Endothelial cell of umbilical vein (primary cell): ENCODE results near the gene HJV. TPM values are rescaled to one million over a fixed set of nuclear protein-coding genes. Genes with fewer than 3 reads are reported as not detected.
A peak's percentile ranks its signal among the peaks of the same experiment; 100 is the strongest.

Source experiments
- BruUV-seq: library from RNA; stranded (reverse); fragments of 400-500 nt; replicated peaks from 2 replicates; lab custom pipeline; 2021; lab: Mats Ljungman, UMichigan
- CTCF ChIA-PET: fragments of 300-600, 350-600 bp; sonication (Branson Sonifier 250); formaldehyde crosslinking; loops from one replicate; lab custom pipeline; 2021; ENCODE audit warnings: antibody characterized with exemption, inconsistent platforms; lab: Charles Lee
- POLR2A ChIA-PET: fragments of 300-600, 350-600 bp; sonication (Branson Sonifier 250); formaldehyde crosslinking; loops from one replicate; lab custom pipeline; 2021; ENCODE audit warnings: antibody characterized with exemption, inconsistent platforms; lab: Charles Lee
- DNase-seq: peaks from one replicate; pipeline ENCODE4 v3.0.0-alpha.2; 2011; ENCODE audit warnings: low read depth, low spot score
- FAIRE-seq: peaks from 2 replicates; lab custom pipeline; 2011; peaks lifted over from hg19 to GRCh38; lab: Jason Lieb, UNC
- H2AFZ ChIP-seq: 2 replicates; pipeline ENCODE4 v1.6.0; 2012; ENCODE audit warnings: low read depth, low read length, control low read depth, inconsistent platforms
- H3K27ac ChIP-seq: 2 replicates; pipeline ENCODE4 v1.5.1; 2011; ENCODE audit warnings: low read depth, mild to moderate bottlenecking, control low read depth, low read length, moderate library complexity; ENCODE audit not compliant: insufficient read depth
- H3K27me3 ChIP-seq, 2 experiments: 2 replicates each; pipeline versions ENCODE4 v1.6.0 to v1.6.1; 2011; ENCODE audit warnings: low read length in 2 of 2, mixed read lengths in 1 of 2; ENCODE audit not compliant: control insufficient read depth in 2 of 2, insufficient read depth in 2 of 2
- H3K36me3 ChIP-seq, 2 experiments: 2 replicates in 1 of 2; 3 replicates in 1 of 2; pipeline ENCODE4 v1.5.1; 2011; ENCODE audit warnings: low read length in 2 of 2, mild to moderate bottlenecking in 1 of 2, moderate library complexity in 1 of 2; ENCODE audit not compliant: control insufficient read depth in 2 of 2, insufficient read depth in 2 of 2; ENCODE audit errors: extremely low read depth in 1 of 2
- H3K4me1 ChIP-seq: 3 replicates; pipeline ENCODE4 v1.5.1; 2011; ENCODE audit warnings: mild to moderate bottlenecking, low read length; ENCODE audit not compliant: control insufficient read depth, insufficient read depth; ENCODE audit errors: extremely low read depth
- H3K4me2 ChIP-seq: 2 replicates; pipeline ENCODE4 v1.6.1; 2011; ENCODE audit warnings: low read length, control low read depth, mixed read lengths; ENCODE audit not compliant: insufficient read depth
- H3K4me3 ChIP-seq, 3 experiments: fragments of 200-600 bp in 1 of 3; sonication (generic), shearing (Covaris generic) in 1 of 3; replicated peaks in 1 of 3; 2 replicates each; pipeline ENCODE4 v1.5.1; 2011 to 2016; ENCODE audit warnings: control low read depth in 3 of 3, low read length in 3 of 3, mild to moderate bottlenecking in 2 of 3, inconsistent platforms in 1 of 3, low read depth in 1 of 3, moderate library complexity in 1 of 3; ENCODE audit not compliant: insufficient read depth in 1 of 3
- H3K79me2 ChIP-seq: 2 replicates; pipeline ENCODE4 v1.6.0; 2012; ENCODE audit warnings: low read length, inconsistent platforms; ENCODE audit not compliant: control insufficient read depth, insufficient read depth
- H3K9ac ChIP-seq: replicated peaks from 2 replicates; pipeline ENCODE3; 2011; ENCODE audit warnings: low read length, control low read depth; ENCODE audit not compliant: insufficient read depth; ENCODE audit errors: extremely low read depth
- H3K9me1 ChIP-seq: replicated peaks from 3 replicates; pipeline ENCODE4 v1.6.0; 2011; ENCODE audit warnings: mild to moderate bottlenecking, low read length; ENCODE audit not compliant: control insufficient read depth, insufficient read depth; ENCODE audit errors: extremely low read depth
- H3K9me3 ChIP-seq: replicated peaks from 2 replicates; pipeline ENCODE4 v1.5.1; 2012; ENCODE audit warnings: low read length, inconsistent platforms; ENCODE audit not compliant: control insufficient read depth, insufficient read depth
- H4K20me1 ChIP-seq: replicated peaks from 2 replicates; pipeline ENCODE3; 2011; ENCODE audit warnings: mild to moderate bottlenecking, low read length; ENCODE audit not compliant: control insufficient read depth, insufficient read depth; ENCODE audit errors: extremely low read depth
- EZH2 ChIP-seq: IDR thresholded peaks from 2 replicates; pipeline ENCODE4 v1.6.1; 2012; ENCODE audit warnings: borderline replicate concordance, low read depth, mild to moderate bottlenecking, moderate library complexity, low read length, inconsistent platforms; ENCODE audit not compliant: severe bottlenecking
- FOS ChIP-seq: IDR thresholded peaks from 2 replicates; pipeline ENCODE4 v1.6.1; 2011; ENCODE audit warnings: mild to moderate bottlenecking, low read length, moderate library complexity, borderline replicate concordance; ENCODE audit not compliant: insufficient read depth
- GATA2 ChIP-seq: IDR thresholded peaks from 2 replicates; pipeline ENCODE4 v1.7.0; 2011; ENCODE audit warnings: low read depth, mild to moderate bottlenecking, moderate library complexity, mixed read lengths, low read length; ENCODE audit not compliant: insufficient read length, insufficient read depth
- JUN ChIP-seq: IDR thresholded peaks from 2 replicates; pipeline ENCODE4 v1.6.1; 2011; ENCODE audit warnings: borderline replicate concordance, low read depth; ENCODE audit not compliant: insufficient read length, insufficient read depth
- MYC ChIP-seq: IDR thresholded peaks from one replicate; pipeline ENCODE4 v1.6.1; 2011; ENCODE audit warnings: mild to moderate bottlenecking, low read depth, low read length
- POLR2A ChIP-seq: IDR thresholded peaks from 2 replicates; pipeline ENCODE4 v1.6.1; 2012; ENCODE audit warnings: low read depth, mild to moderate bottlenecking, control low read depth, low read length
- POLR2AphosphoS5 ChIP-seq: IDR thresholded peaks from 2 replicates; pipeline ENCODE4 v1.6.1; 2012; ENCODE audit warnings: low read depth, mild to moderate bottlenecking, control low read depth, low read length, moderate library complexity; ENCODE audit not compliant: insufficient read depth
- dilution Hi-C: fragments of 300-500 bp; cut with MboI; formaldehyde crosslinking; loops from one replicate; pipeline ENCODE4 v1.15.0; 2019; ENCODE audit warnings: low sequenced_read_pairs; ENCODE audit not compliant: extremely low pct_ligation_motif_present
- intact Hi-C: fragments of 100-400 bp; cut with micrococcal nuclease; formaldehyde crosslinking; loops from one replicate; pipeline ENCODE4 v1.10.0; 2022
- polyA plus RNA-seq, 4 experiments: library from polyadenylated mRNA; depleted of rRNA in 3 of 4; stranded (reverse) in 3 of 4; unstranded in 1 of 4; fragments of >200 nt; gene quantifications; 2 replicates each; pipeline versions ENCODE4 v1.2.1 to v1.2.3, GENCODE V29; 2011 to 2012; ENCODE audit warnings: missing spikeins in 1 of 4
- total RNA-seq: library from RNA; stranded (reverse); gene quantifications from 2 replicates; pipeline ENCODE4 v1.2.3, GENCODE V29; 2021
- TF ChIP-seq, protein P1 (sequence below), 2 donors: IDR thresholded peaks; 1 replicate in 1 of 2; 2 replicates in 1 of 2; pipeline ENCODE4 v1.5.1; 2011; ENCODE audit warnings: low read length in 2 of 2, mild to moderate bottlenecking in 2 of 2, moderate library complexity in 2 of 2, control low read depth in 1 of 2, inconsistent platforms in 1 of 2, low read depth in 1 of 2; ENCODE audit not compliant: insufficient read depth in 1 of 2; ENCODE audit errors: extremely low read depth in 1 of 2
- TF ChIP-seq, protein P2 (sequence below): IDR thresholded peaks from 2 replicates; pipeline ENCODE4 v1.6.1; 2011; ENCODE audit not compliant: insufficient read depth, insufficient read length

HJV gene
- total and polyA plus RNA-seq, 2 donors (not counting 3 experiments of a cell fraction or from before 2014, with no cell fraction given) = not detected

DNA sequence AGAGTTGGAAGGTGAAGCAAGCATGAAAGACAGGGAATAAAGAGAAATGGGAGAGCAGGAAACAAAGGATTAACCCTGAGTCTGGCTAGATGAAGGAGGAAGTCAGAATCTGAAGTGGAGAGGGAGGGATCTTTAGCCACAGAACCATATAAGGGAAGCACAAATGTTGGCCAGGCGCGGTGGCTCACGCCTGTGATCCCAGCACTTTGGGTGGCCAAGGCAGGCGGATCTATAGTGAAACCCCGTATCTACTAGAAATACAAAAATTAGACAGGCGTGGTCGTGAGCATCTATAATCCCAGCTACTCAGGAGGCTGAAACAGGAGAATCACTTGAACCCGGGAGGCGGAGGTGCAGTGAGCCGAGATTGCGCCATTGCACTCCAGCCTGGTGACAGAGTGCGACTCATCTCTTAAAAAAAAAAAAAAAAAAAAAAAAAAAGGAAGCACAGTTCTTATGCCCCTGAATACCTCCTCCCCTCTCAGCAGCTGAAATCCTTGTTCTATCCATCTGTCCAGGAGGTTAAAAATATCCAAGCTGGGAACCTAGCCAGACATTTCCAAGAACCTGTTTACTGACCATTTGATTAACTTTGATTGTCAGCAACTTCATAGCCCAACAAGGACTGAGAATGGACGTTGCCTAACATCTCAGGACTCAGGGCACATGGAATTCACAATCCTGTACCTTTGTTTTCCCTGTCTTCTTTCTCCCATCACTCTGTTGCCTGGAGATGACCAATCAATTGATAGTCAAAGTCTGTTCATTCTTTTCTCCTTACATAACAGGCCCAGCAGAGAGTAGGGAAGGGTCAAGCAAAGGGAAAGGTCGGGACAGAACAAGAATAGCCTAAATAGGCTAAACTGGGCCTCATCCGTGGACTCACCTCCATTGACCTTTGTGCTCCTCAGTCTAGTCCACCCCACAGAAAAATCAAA lies 35.8 kb downstream of the HJV start:
- Histone ChIP-seq H4K20me1 (no peaks in the 10 kb centered on the region), H3K4me1 (peaks cover 13% of the 10 kb centered on the region), H3K4me3 (no peak overlapping the region), H3K9me1 (no peaks in the 10 kb centered on the region), H3K27ac (no peak overlapping the region), H3K9me3 (no peaks in the 10 kb centered on the region), H3K4me2 (no peak overlapping the region), H3K36me3 (no peaks in the 10 kb centered on the region), H2AFZ (no peak overlapping the region), H3K9ac (no peak overlapping the region), H3K79me2 (no peaks in the 10 kb centered on the region), H3K27me3 (no peaks in the 10 kb centered on the region)
- no peak for TF ChIP-seq POLR2A
- TF ChIP-seq, protein P1, sequence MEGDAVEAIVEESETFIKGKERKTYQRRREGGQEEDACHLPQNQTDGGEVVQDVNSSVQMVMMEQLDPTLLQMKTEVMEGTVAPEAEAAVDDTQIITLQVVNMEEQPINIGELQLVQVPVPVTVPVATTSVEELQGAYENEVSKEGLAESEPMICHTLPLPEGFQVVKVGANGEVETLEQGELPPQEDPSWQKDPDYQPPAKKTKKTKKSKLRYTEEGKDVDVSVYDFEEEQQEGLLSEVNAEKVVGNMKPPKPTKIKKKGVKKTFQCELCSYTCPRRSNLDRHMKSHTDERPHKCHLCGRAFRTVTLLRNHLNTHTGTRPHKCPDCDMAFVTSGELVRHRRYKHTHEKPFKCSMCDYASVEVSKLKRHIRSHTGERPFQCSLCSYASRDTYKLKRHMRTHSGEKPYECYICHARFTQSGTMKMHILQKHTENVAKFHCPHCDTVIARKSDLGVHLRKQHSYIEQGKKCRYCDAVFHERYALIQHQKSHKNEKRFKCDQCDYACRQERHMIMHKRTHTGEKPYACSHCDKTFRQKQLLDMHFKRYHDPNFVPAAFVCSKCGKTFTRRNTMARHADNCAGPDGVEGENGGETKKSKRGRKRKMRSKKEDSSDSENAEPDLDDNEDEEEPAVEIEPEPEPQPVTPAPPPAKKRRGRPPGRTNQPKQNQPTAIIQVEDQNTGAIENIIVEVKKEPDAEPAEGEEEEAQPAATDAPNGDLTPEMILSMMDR (IDR thresholded peaks at IDR 0.05; ENCODE audit: extremely low read depth in 1 of 2, insufficient read depth in 1 of 2, low read depth in 1 of 2, low read length in 2 of 2) = no peak
- TF ChIP-seq FOS = peak; percentile 13
- CTCF ChIA-PET = interaction anchor here (1.1 to 20.0 kb wide), 2 partner anchors 8 to 21 kb away, joined by 4 to 496 read pairs; no protein-coding TSS in a partner anchor
- dilution Hi-C loops (no loop called here), intact Hi-C loops (no loop called here)
- DNase-seq (peak; percentile 63), FAIRE-seq (no peak)
- POLR2A ChIA-PET = no interaction called here
- BruUV-seq = no TSS peak

DNA sequence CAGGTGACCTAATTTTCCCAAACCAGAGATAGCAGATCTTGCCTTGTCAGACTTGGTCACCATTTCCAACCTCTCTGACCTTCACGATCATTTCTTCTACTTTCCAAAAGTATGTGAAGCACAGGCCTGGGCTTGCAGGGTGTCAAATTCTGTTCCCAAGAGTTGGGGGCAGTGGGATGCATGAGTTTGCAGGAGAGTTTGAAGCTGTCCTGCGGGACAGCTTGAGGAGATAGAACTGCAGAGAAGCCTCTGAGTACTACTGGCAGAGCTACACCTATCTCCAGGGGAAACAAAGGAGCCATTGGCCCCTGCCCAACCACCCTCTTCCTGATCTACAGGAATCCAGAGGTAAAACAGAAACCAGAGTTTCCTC lies 36.4 kb downstream of the HJV start:
- Histone ChIP-seq H3K4me2 (no peak overlapping the region), H3K79me2 (no peaks in the 10 kb centered on the region), H3K4me1 (peaks cover 19% of the 10 kb centered on the region), H4K20me1 (no peaks in the 10 kb centered on the region), H3K9me1 (no peaks in the 10 kb centered on the region), H3K27ac (no peak overlapping the region), H2AFZ (no peak overlapping the region), H3K9ac (no peak overlapping the region), H3K9me3 (no peaks in the 10 kb centered on the region), H3K36me3 (no peaks in the 10 kb centered on the region), H3K27me3 (no peaks in the 10 kb centered on the region), H3K4me3 (no peak overlapping the region)
- FAIRE-seq (no peak), DNase-seq (no peak)
- no TSS peak for BruUV-seq
- dilution Hi-C loops (no loop called here), intact Hi-C loops (no loop called here)
- no peak for TF ChIP-seq EZH2
- no peak for TF ChIP-seq MYC
- TF ChIP-seq, protein P1 (IDR thresholded peaks at IDR 0.05; ENCODE audit: extremely low read depth in 1 of 2, insufficient read depth in 1 of 2, low read depth in 1 of 2, low read length in 2 of 2) = no peak
- no peak for TF ChIP-seq POLR2AphosphoS5
- TF ChIP-seq JUN = no peak
- no peak for TF ChIP-seq FOS
- TF ChIP-seq GATA2 = no peak
- TF ChIP-seq, protein P2, sequence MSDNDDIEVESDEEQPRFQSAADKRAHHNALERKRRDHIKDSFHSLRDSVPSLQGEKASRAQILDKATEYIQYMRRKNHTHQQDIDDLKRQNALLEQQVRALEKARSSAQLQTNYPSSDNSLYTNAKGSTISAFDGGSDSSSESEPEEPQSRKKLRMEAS = no peak
- no peak for TF ChIP-seq POLR2A
- POLR2A ChIA-PET = no interaction called here
- CTCF ChIA-PET = interaction anchor here (1.1 to 20.0 kb wide), 2 partner anchors 8 to 21 kb away, joined by 4 to 496 read pairs; no protein-coding TSS in a partner anchor
